GM12864 (cell line): Measurements from ENCODE around the gene ADAMTS10.
A peak's percentile ranks its signal among the peaks of the same experiment; 100 is the strongest.
"Not testable (repeated sequence)": the region's sequence is repeated elsewhere in the genome, so short reads cannot be mapped to it uniquely, and the experiment has no call there.

ENCODE experiments used
- DNase-seq: peaks from one replicate; pipeline ENCODE4 v3.0.0-alpha.2; 2011; ENCODE audit warnings: low read depth
- H3K4me3 ChIP-seq: 2 replicates; pipeline ENCODE4 v1.5.1; 2011; ENCODE audit warnings: mild to moderate bottlenecking, low read depth, low read length, control low read depth
- CTCF ChIP-seq: IDR thresholded peaks from 2 replicates; pipeline ENCODE4 v1.5.1; 2011; ENCODE audit warnings: low read depth, mild to moderate bottlenecking, moderate library complexity, low read length, control low read depth, inconsistent platforms; ENCODE audit errors: missing control alignments

ADAMTS10 gene

GRCh38 chr19:8626842-8627241 lies 16.3 kb upstream of the ADAMTS10 start:
- H3K4me3 ChIP-seq: no peak overlapping the region
- no peak for TF ChIP-seq CTCF
- no peak for DNase-seq

- DNase-seq, H3K4me3 ChIP-seq: not testable (repeated sequence)
Observed at GRCh38 chr19:8622886-8623285, 12.4 kb upstream of the ADAMTS10 start.

GRCh38 chr19:8618751-8619150 lies 8.2 kb upstream of the ADAMTS10 start:
- no peak for TF ChIP-seq CTCF
- no peak overlapping the region for H3K4me3 ChIP-seq
- DNase-seq: no peak

GRCh38 chr19:8617984-8618383 lies 7.5 kb upstream of the ADAMTS10 start:
- H3K4me3 ChIP-seq: no peak overlapping the region
- TF ChIP-seq CTCF: no peak
- DNase-seq: no peak

DNA sequence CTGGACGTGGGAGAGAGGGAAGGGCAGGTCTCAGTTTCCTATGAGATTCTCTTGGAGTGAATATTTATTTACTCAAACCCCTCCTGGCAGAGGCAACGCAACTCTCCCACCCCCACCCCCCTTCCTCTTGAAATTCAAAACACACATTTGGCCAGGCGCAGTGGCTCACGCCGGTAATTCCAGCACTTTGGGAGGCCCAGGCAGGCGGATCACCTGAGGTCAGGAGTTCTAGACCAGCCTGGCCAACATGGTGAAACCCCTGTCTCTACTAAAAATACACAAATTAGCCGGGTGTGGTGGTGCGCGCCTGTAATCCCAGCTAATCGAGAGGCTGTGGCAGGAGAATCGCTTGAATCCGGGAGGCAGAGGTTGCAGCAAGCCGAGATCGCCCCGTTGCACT lies 6.8 kb upstream of the ADAMTS10 start:
- not testable (repeated sequence) for DNase-seq, H3K4me3 ChIP-seq

GRCh38 chr19:8616861-8617260 lies 6.3 kb upstream of the ADAMTS10 start:
- no peak for TF ChIP-seq CTCF
- no peak overlapping the region for H3K4me3 ChIP-seq
- no peak for DNase-seq

DNA sequence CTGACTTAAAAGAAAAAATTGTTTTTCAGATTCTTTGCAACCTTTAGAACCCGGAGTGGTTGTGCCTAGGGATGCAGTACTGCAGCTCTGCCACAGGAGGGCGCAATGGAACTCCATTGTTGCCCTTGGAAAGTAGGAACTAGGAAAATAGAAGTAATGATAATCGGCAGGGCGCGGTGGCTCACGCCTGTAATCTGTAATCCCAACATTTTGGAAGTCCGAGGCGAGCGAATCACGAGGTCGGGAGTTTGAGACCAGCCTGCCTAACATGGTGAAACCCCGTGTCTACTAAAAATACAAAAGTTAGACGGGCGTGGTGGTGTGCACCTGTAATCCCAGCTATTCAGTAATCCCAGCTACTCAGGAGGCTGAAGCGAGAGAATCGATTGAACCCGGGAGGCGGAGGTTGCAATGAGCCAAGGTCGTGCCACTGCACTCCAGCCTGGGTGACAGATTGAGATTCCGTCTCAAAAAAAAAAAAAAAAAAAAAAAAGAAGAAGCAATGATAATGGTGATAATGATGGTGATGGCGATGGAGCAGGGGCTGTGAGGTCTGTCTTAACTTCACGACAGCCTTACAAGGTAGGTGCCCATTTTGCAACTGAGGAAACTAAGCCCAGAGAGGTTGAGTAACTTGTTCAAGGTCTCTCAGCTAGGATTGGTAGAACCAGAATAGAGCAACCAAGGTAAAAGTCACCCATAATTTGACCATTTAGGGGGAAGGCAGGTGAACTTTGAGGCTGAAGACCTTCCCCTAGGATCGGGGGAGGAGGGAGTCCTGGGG lies 5.5 kb upstream of the ADAMTS10 start:
- TF ChIP-seq CTCF: peak; percentile 81
- DNase-seq: no peak
- no peak overlapping the region for H3K4me3 ChIP-seq

DNA sequence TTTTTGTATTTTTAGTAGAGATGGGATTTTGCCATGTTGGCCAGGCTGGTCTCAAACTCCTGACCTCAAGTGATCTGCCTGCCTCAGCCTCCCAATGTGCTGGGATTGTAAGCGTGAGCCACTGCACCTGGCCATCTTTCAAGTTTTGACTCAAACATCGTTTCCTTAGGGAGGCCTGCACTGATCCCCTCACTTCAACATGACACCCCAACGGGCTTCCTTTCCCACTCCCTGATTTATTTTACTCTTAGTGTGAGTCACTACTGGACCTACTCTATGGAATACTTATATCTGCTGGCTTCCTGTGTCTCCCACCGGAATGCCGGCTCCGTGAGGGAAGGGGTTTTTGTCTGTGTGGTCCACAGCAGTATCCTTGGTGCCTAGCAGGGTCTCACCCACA lies 4.5 kb upstream of the ADAMTS10 start:
- DNase-seq: no peak
- TF ChIP-seq CTCF: no peak
- H3K4me3 ChIP-seq: no peak overlapping the region
